ENCODE results near the gene MRPS2.
"Not testable (repeated sequence)": the region's sequence is repeated elsewhere in the genome, so short reads cannot be mapped to it uniquely, and the experiment has no call there.

Gene MRPS2

DNA sequence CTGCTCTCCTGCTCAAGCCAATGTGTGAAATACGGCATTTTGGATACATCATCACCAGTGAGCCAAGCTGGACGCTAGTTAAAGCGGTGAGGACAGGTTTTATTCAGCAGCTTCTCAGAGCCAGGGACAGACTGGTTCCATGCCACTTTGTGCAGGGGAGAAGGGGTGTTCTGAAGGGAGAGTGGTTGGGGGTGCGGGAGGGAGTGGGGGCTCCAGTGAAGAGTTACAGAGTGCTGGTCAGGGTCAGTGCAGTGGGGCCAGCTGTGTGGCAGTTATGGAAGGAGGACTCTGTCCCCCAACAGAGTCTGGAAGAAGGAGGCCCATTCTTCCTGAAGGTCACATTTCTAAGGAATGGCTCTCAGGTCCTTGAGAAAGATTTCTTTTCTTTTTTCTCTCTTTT lies 34.3 kb downstream of the MRPS2 start:
- not testable (repeated sequence) for DNase-seq

DNA sequence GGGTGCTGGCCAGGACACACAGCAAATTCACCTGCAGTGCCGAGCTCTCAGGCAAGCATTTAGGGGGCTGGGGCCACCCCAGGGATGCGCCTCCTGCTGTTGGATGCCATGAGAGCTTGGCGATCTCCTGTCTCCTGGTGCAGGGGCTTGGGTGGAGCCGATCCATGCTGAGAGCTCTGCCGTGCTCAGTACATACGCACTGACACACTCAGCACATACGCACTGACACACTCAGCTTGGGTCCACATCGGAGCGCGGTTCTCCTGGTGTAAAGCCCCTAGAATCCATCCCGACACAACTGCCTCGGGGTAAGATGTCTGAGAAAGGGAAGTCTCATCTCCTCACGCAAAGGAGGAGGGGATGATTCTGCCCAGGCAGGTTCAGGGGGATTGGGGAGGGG lies 35.1 kb downstream of the MRPS2 start:
- not testable (repeated sequence) for DNase-seq

DNA sequence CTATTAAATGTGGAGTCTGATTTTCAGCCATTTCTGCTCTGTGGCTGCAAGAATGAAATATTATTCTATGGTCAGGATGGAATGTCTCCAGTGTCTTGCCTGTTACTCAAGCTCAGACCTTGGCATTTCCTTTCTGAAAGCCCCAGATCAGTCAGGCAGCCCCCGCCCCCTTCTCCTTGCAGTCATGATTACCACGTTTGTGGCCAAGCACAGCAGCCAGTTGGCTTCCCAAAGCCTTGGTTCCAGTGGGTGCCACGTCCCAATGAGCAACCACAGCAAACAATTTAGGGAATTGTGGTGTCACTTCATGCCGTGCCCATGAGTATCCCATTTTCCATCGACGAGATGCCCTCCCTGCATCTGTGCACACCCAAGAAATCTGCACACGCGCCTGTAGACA lies 35.7 kb downstream of the MRPS2 start:
- no peak for DNase-seq

DNA sequence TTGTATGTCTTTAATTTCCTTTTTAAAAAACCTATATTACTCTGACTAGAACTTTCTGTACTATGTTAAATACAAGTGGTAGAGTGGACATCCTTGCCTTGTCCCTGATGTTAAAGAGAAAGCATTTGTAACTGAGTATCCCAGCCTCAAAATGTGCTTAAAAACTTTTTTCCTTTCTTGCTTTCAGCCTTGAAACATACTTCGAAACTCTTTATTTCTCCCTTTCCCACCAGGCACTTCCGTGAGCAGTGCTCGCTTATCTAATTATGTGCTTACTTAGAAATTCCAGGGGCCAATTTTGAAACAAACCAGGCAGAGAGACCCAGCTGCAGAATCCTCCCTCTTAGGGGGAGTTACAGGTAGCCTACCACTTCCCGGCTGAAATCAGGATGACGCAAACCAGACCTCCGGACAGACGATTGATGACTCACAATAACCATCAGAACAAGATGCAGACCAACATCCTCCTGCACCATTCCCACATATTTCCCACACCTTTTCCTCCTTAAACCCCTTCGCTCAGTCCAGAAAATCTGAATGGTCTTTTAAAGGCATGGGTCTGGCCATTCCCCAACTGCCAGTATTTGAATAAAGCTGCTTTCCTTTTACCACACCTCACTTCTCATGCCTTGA lies 42.9 kb downstream of the MRPS2 start:
- DNase-seq = not testable (repeated sequence)

DNA sequence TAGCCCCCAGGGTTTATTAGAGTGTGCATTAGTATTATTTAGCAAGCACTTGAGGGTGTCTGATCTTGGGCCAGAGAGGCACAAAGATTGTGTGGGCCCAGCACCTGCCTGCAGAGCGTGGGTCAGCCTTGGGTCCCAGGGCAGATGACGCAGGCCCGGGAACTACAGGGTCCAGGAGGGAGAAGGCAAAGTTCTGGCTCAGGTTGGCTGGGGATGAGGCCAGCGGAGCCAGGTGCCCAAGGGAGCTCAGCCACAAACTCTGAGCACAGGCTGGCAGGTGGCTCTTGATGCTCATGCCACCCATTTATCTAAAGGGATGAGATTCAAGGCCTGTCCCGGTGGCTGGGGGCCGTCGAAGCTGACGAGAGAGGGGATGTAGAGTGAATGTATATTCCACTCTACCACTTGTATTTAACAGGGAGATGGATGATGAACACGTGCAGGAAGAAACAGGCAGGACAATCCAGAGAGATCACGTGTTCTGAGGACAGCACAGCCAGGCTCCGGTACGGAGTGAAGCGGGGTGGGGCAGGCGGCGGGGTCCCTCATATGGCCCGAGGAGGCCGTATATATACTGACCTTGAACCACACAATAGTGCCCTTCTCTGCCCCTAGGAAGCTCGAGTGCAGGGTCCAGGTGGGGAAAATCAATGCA lies 44.6 kb downstream of the MRPS2 start:
- DNase-seq = no peak

DNA sequence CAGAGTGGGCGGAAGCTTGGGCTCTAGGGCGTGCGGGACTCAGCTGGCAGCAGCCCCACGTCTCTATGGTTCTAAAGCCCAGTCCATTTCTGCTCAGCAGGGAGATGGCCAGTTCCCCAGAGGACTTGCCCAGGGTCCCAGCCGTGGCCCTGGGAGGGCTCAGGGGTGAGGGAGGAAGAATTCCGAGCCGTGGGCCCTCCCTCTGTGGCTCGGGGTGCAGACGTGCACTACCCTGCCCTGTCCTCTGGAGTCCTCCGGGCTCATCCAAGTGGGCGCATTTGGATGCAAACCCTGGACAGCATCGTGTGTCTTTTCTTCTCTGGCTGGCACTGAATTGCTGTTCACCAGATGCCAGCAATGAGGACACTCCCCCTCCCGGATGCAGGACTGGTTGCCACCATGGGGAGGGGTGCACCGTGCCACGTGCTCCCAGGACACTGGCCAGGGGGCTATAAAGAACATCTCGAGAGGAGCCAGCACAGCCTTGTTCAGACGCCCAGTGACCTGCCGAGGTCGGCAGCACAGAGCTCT lies 45.2 kb downstream of the MRPS2 start, which contains the start of gene OBP2A:
TSS of gene OBP2A (plus strand) at position 481 of the 531 bp plus-strand sequence. CDS start 55 bp downstream, outside the sequence.
- not testable (repeated sequence) for DNase-seq

DNA sequence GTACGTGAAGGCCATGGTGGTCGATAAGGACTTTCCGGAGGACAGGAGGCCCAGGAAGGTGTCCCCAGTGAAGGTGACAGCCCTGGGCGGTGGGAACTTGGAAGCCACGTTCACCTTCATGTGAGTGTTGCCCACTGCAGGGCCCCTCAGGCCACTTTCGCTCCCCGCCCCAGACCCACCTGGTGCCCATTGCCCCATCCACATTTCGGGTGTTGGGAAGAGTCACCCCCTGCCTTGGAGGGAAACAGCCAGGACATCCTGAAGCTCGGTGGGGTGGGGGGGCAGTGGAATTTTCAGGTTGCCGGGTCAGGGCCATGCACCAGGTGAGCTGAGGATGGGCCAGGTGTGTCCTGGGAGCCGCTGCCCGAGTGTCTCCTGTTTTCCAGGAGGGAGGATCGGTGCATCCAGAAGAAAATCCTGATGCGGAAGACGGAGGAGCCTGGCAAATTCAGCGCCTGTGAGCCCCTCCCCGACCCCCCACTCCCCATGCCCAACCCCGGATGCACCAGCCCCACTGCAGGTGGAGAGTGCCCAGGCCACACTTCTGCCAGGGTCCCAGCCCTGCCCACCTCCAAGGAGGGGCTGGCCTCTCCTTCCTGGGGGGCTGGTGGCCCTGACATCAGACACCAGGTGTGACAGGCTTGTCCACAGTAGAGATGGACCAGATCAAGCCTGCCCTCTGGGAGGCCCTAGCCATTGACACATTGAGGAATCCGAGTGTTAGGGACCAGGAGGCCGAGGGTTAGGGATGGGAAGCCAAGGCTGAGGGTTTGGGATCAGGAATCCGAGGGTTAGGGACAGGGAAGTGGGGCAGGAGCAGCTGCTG lies 46.5 kb downstream of the MRPS2 start:
- not testable (repeated sequence) for DNase-seq

DNA sequence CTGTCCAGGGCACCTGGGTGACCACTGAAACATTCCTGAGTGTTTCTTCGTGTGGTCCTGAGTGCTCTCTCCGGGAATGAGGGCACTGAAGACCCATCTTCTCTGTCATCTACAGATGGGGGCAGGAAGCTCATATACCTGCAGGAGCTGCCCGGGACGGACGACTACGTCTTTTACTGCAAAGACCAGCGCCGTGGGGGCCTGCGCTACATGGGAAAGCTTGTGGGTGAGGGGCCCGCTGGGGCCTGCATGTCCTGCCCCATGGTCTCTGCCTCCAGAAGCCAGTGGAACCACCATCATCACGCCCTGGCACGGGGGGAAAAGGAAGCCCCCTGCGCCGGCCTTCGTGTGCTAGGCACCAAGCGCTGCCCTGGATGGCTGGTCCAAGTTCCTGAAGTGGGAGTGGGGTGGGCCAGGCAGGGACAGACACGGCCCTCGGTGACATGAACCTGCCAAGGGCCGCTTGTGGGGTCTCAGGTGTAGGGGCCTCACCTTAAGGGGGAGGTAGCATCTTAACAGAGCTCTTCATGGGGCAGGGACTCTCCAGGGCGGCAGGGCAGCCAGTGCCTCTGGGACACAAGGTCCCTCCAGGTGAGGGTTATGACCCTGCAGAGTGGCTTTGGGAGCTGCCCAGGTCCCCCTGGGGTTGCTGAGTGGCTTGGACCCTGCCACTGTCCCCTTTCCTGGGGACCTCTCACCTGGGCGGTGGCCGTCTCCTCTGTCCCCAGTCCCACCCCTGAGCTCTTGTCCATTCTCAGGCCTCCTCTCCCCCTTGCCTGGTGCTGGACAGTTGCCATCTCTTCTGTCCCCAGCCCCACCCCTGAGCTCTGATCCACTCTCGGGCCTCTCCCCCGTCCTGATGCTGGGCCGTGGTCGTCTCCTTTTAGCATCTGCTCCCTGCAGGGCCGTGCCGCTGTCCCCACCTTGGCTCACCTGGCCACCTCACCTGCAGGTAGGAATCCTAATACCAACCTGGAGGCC lies 47.6 kb downstream of the MRPS2 start:
- DNase-seq = no peak

DNA sequence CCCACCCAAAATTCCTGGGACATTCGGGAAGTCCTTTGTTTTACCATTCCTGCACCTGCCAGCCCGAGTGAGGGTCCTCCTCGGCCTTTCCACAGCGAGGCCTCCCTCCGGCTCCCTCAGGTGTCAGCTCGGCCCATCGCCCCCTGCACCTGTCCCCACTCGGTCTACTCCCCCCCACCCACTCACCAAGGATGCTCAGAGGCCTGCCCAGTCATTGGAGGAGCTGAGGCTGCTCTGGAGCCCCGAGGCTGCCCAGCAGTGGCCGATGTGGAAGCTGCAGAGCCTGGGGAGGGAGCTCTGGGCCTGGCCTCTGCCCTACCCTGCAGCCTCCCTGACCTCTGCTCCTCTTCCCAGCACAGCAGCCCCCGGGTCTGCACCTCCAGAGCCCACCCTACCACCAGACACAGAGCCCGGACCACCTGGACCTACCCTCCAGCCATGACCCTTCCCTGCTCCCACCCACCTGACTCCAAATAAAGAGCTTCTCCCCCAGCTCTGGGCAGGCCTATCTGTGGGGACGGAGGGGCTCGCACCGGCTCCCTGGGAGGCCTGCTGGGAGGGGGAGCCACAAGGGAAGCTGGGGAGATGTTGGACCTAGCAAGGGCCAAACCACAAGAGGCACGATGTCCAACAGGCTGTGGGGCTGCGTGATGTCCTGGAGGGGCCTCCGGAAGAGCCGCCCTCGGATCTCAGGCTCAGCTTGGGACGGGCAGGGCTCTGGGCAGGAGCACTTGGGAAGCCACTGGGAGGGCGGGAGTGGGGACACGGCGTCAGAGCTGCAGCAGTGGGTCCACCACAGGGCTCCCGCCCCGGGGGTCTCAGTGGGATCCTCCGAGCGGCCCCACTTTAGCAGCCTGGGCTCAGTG lies 49.2 kb downstream of the MRPS2 start:
- not testable (repeated sequence) for DNase-seq

DNA sequence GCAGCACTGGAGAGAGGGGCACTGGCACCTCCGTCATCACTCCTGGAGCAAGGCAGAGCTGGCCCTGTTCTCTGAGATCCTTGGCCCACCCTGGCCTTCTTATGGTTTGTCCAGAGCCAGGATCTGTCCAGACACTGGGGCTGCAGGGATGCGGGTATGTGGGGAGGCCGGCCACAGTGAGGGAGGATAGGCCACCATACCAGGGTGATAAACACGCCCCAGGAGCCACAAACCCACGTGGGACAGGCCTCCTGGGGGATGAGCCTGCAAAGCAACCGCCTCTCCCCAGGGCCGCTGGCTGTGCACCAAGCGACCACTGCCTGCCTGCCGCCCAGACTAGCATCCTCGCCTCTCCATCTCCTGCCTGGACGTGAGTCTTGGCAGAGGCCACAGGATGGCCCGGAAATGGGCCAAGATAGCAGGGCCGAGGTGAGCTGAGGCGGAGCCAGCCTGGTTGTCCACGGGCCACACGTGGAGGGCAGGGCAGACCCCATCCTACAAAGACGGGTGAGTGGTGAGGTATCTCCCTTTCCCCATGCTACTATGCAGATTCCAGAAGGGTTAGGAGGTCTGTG lies 49.9 kb downstream of the MRPS2 start:
- no peak for DNase-seq

DNA sequence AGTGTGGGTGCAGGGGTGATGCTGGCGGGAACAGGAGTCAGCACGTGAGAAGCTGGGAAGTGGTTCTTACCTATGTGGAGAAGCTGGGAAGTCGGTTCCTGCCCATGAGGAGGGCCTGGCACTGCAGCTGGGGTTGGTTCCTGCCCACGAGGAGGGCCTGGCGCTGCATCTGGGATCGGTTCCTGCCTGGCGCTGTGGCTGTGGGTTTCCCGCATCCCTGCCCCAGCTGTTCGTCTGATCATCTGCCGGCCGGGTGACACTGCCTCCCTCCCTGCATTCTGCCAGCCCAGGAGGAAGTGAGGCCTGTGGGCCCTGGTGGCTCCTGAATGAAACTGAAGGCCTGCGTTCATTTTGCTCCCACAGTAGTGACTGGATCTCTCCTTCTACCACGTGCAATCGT lies 50.5 kb downstream of the MRPS2 start:
- no peak for DNase-seq

DNA sequence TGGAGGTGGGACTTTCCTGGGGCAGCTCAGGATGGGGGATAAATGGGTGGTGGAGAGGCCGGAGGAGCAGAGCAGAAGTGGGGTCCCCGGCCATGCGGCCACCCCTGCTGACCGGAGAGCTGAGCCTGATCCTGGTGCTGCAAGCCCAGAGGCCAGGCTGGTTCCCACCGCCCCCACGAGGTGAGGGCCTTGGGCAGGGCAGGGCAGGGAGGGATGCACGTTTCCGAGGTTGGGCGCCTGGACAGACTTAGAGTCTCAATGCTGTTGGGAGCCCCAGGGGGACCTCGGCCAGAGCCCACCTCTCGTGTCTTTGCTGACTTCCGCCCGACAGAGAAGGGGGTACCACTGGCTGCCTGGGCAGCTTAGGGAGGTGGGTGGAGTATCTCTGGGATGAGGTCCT lies 51.0 kb downstream of the MRPS2 start:
- DNase-seq = no peak

DNA sequence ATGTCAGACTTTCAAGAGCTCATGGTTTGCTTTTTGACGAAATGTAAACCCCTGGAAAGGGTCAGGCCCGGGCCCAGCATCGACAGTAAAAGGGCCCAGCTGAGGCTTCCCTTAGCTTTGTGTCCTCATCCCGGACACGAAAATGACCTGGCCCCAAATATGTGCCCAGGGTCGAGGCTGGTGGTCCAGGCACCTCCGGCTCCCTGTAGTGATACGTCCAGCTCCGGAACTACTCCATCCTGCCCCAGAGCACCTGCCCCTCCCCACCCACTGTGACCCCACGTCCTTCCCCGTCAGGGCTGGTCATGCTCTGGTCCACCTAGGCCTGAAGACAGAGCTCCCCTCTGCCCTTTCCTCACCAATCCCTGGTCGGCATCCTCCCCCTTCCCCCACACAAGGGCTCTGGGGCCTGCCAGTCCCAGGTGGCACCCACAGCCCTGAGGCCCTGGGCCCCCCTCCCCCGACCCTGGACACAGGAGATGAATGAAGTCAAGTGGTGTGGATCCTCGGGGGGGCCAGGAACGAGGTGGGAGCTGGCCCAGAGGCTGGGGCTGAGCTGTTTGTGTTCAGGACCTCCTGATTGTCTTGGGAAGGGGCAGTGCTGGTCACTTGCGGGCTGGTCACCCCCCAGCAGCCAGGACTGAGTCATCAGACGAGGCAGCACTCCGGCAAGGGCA lies 51.7 kb downstream of the MRPS2 start:
- no peak for DNase-seq

DNA sequence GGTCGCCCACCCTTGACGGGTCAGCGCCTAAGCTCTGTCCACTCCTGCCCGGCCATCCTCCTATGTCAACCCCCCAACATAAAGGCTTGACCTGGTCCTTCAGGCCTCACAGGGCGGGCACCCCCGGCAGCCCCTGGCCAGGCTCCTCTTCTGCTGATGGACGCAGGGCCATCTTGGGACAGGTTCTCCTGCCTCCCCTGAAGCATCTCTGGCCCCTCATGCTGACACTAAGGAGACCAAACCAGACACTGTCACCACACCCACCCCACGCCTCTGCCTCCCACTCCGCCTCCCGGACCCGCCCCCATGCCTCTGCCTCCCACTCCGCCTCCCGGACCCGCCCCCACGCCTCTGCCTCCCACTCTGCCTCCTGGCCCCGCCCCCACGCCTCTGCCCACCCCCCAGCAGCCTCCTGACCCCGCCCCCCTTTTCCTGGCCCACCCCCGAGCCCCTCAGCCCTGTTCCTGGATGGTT lies 52.3 kb downstream of the MRPS2 start:
- peak; percentile 12 for DNase-seq
